NCI-H510A (cell line): ENCODE measurements around the gene SNRNP25.

Experiments used
- DNase-seq: peaks from one replicate; lab custom pipeline; 2025; lab: John Stamatoyannopoulos, UW

Gene SNRNP25

GRCh38 chr16:104355-104754 is 50.7 kb downstream of the SNRNP25 start:
- no peak for DNase-seq

- no peak for DNase-seq
Measured at GRCh38 chr16:104928-105327, 51.3 kb downstream of the SNRNP25 start.

- no peak for DNase-seq
Measured at GRCh38 chr16:105521-105920, 51.9 kb downstream of the SNRNP25 start.

- DNase-seq: no peak
Measured at GRCh38 chr16:106623-107324, 53.1 kb downstream of the SNRNP25 start.
